Osteocyte (in vitro differentiated cells): ENCODE results near the gene RRAGC. TPM values are rescaled to one million over a fixed set of nuclear protein-coding genes. Genes with fewer than 3 reads are reported as not detected.
"Not testable (repeated sequence)": the region's sequence is repeated elsewhere in the genome, so short reads cannot be mapped to it uniquely, and the experiment has no call there.

ENCODE experiments used
- DNase-seq: peaks from one replicate; pipeline ENCODE4 v3.0.0; 2021; ENCODE audit warnings: mixed read lengths; ENCODE audit not compliant: unreplicated experiment; ENCODE audit errors: extremely low spot score
- H3K27ac Mint-ChIP-seq: one replicate; pipeline ENCODE4 v1.8.0; 2021; ENCODE audit warnings: mild to moderate bottlenecking, mixed read lengths; ENCODE audit not compliant: unreplicated experiment
- H3K27me3 Mint-ChIP-seq: one replicate; pipeline ENCODE4 v1.8.0; 2021; ENCODE audit warnings: mixed read lengths; ENCODE audit not compliant: unreplicated experiment
- H3K36me3 Mint-ChIP-seq: one replicate; pipeline ENCODE4 v1.8.0; 2021; ENCODE audit warnings: mixed read lengths; ENCODE audit not compliant: unreplicated experiment
- H3K4me1 Mint-ChIP-seq: one replicate; pipeline ENCODE4 v1.8.0; 2021; ENCODE audit warnings: mixed read lengths; ENCODE audit not compliant: unreplicated experiment
- H3K4me3 Mint-ChIP-seq: one replicate; pipeline ENCODE4 v1.8.0; 2021; ENCODE audit warnings: mild to moderate bottlenecking, moderate library complexity, mixed read lengths; ENCODE audit not compliant: unreplicated experiment
- H3K9me3 Mint-ChIP-seq: one replicate; pipeline ENCODE4 v1.8.0; 2021; ENCODE audit warnings: mixed read lengths; ENCODE audit not compliant: unreplicated experiment
- total RNA-seq: library from RNA; stranded (reverse); gene quantifications from 2 replicates; pipeline ENCODE4 v1.2.1, GENCODE V29; 2021
- TF ChIP-seq, protein P1 (sequence below): fragments of 200-600 bp; sonication (generic); IDR thresholded peaks from 2 replicates; pipeline ENCODE4 v1.5.0; 2021; ENCODE audit warnings: antibody characterized with exemption, mild to moderate bottlenecking, moderate library complexity

Gene RRAGC
- total RNA-seq, 1 donor from 2014 or later: 54.3 TPM

DNA sequence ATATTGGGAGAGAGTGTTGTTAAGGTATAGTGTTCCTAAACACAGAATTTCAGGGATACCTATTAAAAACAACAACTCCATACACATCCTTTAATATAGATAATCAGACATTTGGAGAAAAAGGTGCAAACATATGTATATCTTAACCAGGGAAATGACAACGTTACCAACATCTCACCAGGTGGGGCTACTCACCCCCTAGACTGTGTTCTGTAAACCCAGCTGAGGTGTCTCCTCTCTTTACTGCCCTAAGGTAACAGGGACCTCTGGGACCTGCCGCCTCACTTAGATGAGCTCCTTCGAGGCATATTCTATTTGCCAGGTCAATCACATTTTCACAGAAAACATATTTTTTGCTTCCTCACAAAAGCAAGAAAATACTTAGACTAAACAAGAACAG, 13.4 kb downstream of the RRAGC start:
- TF ChIP-seq, protein P1, sequence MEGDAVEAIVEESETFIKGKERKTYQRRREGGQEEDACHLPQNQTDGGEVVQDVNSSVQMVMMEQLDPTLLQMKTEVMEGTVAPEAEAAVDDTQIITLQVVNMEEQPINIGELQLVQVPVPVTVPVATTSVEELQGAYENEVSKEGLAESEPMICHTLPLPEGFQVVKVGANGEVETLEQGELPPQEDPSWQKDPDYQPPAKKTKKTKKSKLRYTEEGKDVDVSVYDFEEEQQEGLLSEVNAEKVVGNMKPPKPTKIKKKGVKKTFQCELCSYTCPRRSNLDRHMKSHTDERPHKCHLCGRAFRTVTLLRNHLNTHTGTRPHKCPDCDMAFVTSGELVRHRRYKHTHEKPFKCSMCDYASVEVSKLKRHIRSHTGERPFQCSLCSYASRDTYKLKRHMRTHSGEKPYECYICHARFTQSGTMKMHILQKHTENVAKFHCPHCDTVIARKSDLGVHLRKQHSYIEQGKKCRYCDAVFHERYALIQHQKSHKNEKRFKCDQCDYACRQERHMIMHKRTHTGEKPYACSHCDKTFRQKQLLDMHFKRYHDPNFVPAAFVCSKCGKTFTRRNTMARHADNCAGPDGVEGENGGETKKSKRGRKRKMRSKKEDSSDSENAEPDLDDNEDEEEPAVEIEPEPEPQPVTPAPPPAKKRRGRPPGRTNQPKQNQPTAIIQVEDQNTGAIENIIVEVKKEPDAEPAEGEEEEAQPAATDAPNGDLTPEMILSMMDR: no peak
- Mint-ChIP-seq H3K4me3 (no peak overlapping the region), H3K36me3 (peaks cover 54% of the 10 kb centered on the region), H3K4me1 (peaks cover 9% of the 10 kb centered on the region), H3K9me3 (no peaks in the 10 kb centered on the region), H3K27ac (no peak overlapping the region), H3K27me3 (no peaks in the 10 kb centered on the region)
- no peak for DNase-seq

DNA sequence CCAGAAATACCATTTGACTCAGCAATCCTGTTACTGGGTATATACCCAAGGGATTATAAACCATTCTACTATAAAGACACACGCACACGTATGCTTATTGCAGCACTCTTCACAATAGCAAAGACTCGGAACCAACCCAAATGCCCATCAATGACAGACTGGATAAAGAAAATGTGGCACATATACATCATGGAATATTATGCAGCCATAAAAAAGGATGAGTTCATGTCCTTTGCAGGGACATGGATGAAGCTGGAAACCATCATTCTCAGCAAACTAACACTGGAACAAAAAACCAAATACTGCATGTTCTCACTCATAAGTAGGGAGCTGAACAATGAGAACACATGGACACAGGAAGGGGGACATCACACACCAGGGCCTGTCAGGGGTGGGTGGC, 14.5 kb downstream of the RRAGC start:
- peaks cover 51% of the 10 kb centered on the region for H3K36me3 Mint-ChIP-seq
- not testable (repeated sequence) for H3K27ac Mint-ChIP-seq, H3K9me3 Mint-ChIP-seq, DNase-seq, H3K4me1 Mint-ChIP-seq, H3K27me3 Mint-ChIP-seq, H3K4me3 Mint-ChIP-seq

DNA sequence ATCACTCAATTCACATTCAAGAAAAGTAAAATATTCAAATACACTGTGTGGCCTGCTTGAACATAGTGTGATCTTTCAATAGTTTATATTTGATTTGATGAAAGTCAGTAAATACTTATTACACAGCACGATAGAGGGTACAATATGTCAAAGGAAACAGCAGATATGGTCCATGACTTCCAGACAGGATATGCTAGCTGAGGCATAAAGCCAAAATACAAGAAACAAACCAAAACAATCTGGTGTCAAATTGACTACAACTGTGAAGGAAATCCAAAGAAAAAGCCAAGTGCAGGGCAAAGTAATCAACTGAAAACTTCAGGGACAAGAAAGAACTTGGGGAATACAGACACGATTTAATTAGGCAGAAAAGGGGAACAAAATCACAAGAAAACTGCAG, 19.3 kb downstream of the RRAGC start:
- no peak overlapping the region for H3K27ac Mint-ChIP-seq
- H3K27me3 Mint-ChIP-seq: no peaks in the 10 kb centered on the region

DNA sequence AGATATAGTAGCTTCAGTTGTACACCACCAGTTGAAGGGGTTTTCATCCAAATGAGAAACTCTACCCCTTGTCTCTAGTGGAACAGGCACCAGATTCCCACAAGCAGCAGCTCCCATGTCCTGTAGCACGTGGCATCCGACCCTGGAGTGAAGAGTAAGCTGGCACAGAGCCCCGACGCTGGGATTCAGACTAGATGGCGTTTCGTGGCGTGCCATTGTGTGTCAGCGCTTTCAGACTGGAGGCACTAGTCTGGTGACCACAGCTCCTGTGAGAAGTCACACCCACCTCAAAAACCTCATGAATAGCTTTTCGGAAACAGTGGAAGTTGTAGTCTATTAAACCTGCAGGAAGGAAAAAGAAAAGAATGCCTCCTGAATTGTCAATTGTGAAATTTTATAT, 20.2 kb downstream of the RRAGC start:
- no peaks in the 10 kb centered on the region for H3K9me3 Mint-ChIP-seq
- no peak for DNase-seq
- peaks cover 47% of the 10 kb centered on the region for H3K36me3 Mint-ChIP-seq
- no peak overlapping the region for H3K4me3 Mint-ChIP-seq
- H3K27ac Mint-ChIP-seq: no peak overlapping the region
- H3K27me3 Mint-ChIP-seq: no peaks in the 10 kb centered on the region
- peaks cover 6% of the 10 kb centered on the region for H3K4me1 Mint-ChIP-seq
- TF ChIP-seq, protein P1: no peak

More for the DNA sequence above, 19.3 kb downstream of the RRAGC start:
- peaks cover 55% of the 10 kb centered on the region for H3K36me3 Mint-ChIP-seq
- no peak overlapping the region for H3K4me3 Mint-ChIP-seq
- DNase-seq: no peak
- TF ChIP-seq, protein P1: no peak
- peaks cover 9% of the 10 kb centered on the region for H3K4me1 Mint-ChIP-seq
- H3K9me3 Mint-ChIP-seq: no peaks in the 10 kb centered on the region

DNA sequence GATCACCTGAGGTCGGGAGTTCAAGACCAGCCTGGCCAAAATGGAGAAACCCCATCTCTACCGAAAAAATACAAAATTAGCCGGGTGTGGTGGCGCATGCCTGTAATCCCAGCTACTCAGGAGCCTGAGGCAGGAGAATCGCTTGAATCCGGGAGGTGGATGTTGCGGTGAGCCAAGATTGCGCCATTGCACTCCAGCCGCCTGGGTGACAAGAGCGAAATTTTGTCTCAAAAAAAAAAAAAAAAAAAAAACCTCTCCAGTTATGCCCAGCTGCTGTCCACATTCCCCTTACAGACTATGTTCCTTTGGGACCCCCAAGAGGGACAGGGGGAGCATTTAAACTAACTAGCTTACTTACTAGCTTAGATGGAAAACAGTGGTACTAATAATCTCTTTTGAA, 23.3 kb downstream of the RRAGC start:
- not testable (repeated sequence) for H3K9me3 Mint-ChIP-seq, H3K4me1 Mint-ChIP-seq, H3K4me3 Mint-ChIP-seq, H3K27ac Mint-ChIP-seq, DNase-seq
- Mint-ChIP-seq H3K27me3 (peaks cover 14% of the 10 kb centered on the region), H3K36me3 (peaks cover 27% of the 10 kb centered on the region)

DNA sequence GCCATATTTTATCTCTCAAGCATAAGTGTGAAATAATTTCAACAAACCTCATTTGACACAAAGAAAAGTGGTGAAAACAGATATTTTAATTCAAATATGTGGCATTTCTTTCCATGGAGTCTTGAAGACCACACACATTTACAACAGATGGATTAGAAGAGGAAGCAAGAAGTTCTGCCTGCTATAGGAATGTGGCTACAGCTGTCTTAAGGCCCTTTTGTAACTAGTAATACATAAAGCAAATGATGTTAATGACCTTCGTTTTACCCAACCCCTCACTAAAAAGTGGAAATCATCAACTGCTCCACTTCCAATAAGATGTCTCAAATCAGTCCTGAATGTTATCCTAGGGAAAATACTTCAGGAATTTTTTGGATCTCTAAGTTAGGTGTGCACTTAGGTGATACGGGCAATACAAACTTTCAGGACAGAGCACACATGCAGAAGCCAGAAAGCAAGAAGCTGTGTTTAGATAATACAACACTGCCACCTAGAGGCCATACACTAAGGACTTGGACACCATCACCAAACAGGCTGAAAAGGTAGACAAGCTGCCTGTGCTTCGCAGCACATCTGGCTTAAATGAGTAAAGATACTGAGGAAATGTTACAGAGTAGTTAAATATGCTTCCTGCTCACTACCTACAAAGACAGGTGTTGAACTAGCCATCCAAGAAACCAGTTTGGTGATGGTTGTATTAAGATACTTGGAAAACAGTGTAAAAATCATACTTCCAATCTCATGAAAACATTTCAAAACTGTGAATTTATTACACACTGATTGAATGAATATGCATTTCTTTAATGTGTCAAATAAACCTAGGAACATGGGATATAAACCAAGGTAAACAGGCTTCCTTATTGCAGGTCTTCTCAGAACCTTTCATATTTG, 24.4 kb downstream of the RRAGC start:
- peaks cover 21% of the 10 kb centered on the region for H3K27me3 Mint-ChIP-seq
- no peak for DNase-seq
- no peak overlapping the region for H3K4me3 Mint-ChIP-seq
- H3K36me3 Mint-ChIP-seq: peaks cover 22% of the 10 kb centered on the region
- H3K27ac Mint-ChIP-seq: no peak overlapping the region
- no peaks in the 10 kb centered on the region for H3K9me3 Mint-ChIP-seq
- TF ChIP-seq, protein P1: peak; percentile 89
- H3K4me1 Mint-ChIP-seq: peaks cover 4% of the 10 kb centered on the region
